SK-N-SH (cell line): ENCODE results near the gene SLC35F6. TPM values are rescaled to one million over a fixed set of nuclear protein-coding genes. Genes with fewer than 3 reads are reported as not detected.

ENCODE experiments used
- CTCF ChIA-PET: fragments of 300-600, 350-600 bp; formaldehyde crosslinking; extraction: SDS; loops from one replicate; lab custom pipeline; 2021; lab: Yijun Ruan, JAX
- POLR2A ChIA-PET: fragments of 350-600 bp; sonication (Branson Sonifier 250); formaldehyde crosslinking; extraction: SDS; loops from one replicate; lab custom pipeline; 2020; ENCODE audit warnings: antibody characterized with exemption, inconsistent platforms; lab: Yijun Ruan, JAX
- DNase-seq: peaks from one replicate; pipeline ENCODE4 v3.0.0; 2012
- H2AFZ ChIP-seq: fragments of 200-600 bp; sonication (generic); 2 replicates; pipeline ENCODE4 v1.8.1; 2016; ENCODE audit warnings: antibody characterized with exemption, mild to moderate bottlenecking, low read depth
- H3F3A ChIP-seq: fragments of 200-600 bp; sonication (generic); replicated peaks from 2 replicates; pipeline ENCODE3; 2016; ENCODE audit warnings: antibody characterized with exemption, mild to moderate bottlenecking; ENCODE audit not compliant: insufficient read depth
- H3K27ac ChIP-seq, 2 experiments: fragments of 200-500 bp in 1 of 2; fragments of 200-600 bp in 1 of 2; sonication (Bioruptor generic) in 1 of 2; sonication (generic), shearing (Covaris generic) in 1 of 2; 2 replicates each; pipeline versions ENCODE4 v1.5.1 to v1.6.1; 2014 to 2016; ENCODE audit warnings: low read depth in 2 of 2, inconsistent platforms in 1 of 2, low read length in 1 of 2, mild to moderate bottlenecking in 1 of 2, mixed read lengths in 1 of 2
- H3K27me3 ChIP-seq: fragments of 200-600 bp; sonication (generic), shearing (Covaris generic); 2 replicates; pipeline ENCODE4 v1.6.1; 2016; ENCODE audit warnings: mixed run types; ENCODE audit not compliant: insufficient read depth
- H3K36me3 ChIP-seq, 2 experiments: fragments of 200-500 bp in 1 of 2; fragments of 200-600 bp in 1 of 2; sonication (Bioruptor generic) in 1 of 2; sonication (generic) in 1 of 2; replicated peaks in 1 of 2; 2 replicates each; pipeline versions ENCODE3 to v1.5.1; 2014 to 2016; ENCODE audit warnings: low read length in 1 of 2, mild to moderate bottlenecking in 1 of 2; ENCODE audit not compliant: insufficient read depth in 2 of 2, control insufficient read depth in 1 of 2
- H3K4me1 ChIP-seq, 2 experiments: fragments of 200-500 bp in 1 of 2; fragments of 200-600 bp in 1 of 2; sonication (Bioruptor generic) in 1 of 2; sonication (generic), shearing (Covaris generic) in 1 of 2; 2 replicates each; pipeline versions ENCODE4 v1.5.1 to v1.6.1; 2014 to 2016; ENCODE audit warnings: low read depth in 1 of 2, low read length in 1 of 2, mixed run types in 1 of 2; ENCODE audit not compliant: insufficient read depth in 2 of 2, control insufficient read depth in 1 of 2
- H3K4me2 ChIP-seq: fragments of 200-600 bp; sonication (generic), shearing (Covaris generic); 2 replicates; pipeline ENCODE4 v1.6.1; 2017; ENCODE audit warnings: mixed run types
- H3K4me3 ChIP-seq, 2 experiments: fragments of 200-500 bp in 1 of 2; fragments of 200-600 bp in 1 of 2; sonication (Bioruptor generic) in 1 of 2; sonication (generic), shearing (Covaris generic) in 1 of 2; 2 replicates each; pipeline versions ENCODE4 v1.5.1 to v1.8.1; 2014 to 2016; ENCODE audit warnings: low read depth in 2 of 2, inconsistent platforms in 1 of 2, low read length in 1 of 2, mild to moderate bottlenecking in 1 of 2, mixed read lengths in 1 of 2, moderate library complexity in 1 of 2
- H3K79me2 ChIP-seq: fragments of 200-600 bp; sonication (generic); 2 replicates; pipeline ENCODE4 v1.8.1; 2017; ENCODE audit warnings: mild to moderate bottlenecking; ENCODE audit not compliant: insufficient read depth
- H3K9ac ChIP-seq: fragments of 200-600 bp; sonication (generic); 2 replicates; pipeline ENCODE4 v1.6.1; 2017; ENCODE audit warnings: mixed run types
- H3K9me2 ChIP-seq: fragments of 200-600 bp; sonication (generic); 2 replicates; pipeline ENCODE4 v1.6.1; 2017; ENCODE audit warnings: mixed run types
- H3K9me3 ChIP-seq: fragments of 200-600 bp; sonication (generic); 2 replicates; pipeline ENCODE4 v1.6.1; 2017; ENCODE audit warnings: mixed run types, mild to moderate bottlenecking, moderate library complexity
- H4K20me1 ChIP-seq: fragments of 200-600 bp; sonication (generic); 2 replicates; pipeline ENCODE4 v1.6.1; 2017; ENCODE audit warnings: mild to moderate bottlenecking, mixed run types; ENCODE audit not compliant: insufficient read depth
- ELF1 ChIP-seq: IDR thresholded peaks from 2 replicates; pipeline ENCODE4 v1.4.0; 2012
- FOSL2 ChIP-seq: IDR thresholded peaks from 2 replicates; pipeline ENCODE4 v1.4.0; 2012; ENCODE audit warnings: low read depth, mild to moderate bottlenecking, moderate library complexity, borderline replicate concordance
- GATA2 ChIP-seq: sonication (generic); formaldehyde crosslinking; IDR thresholded peaks from 2 replicates; pipeline ENCODE4 v1.5.0; 2020; ENCODE audit warnings: mild to moderate bottlenecking, missing genetic modification reagents
- JUND ChIP-seq: IDR thresholded peaks from 2 replicates; pipeline ENCODE4 v1.4.0; 2012
- MAX ChIP-seq: IDR thresholded peaks from 2 replicates; pipeline ENCODE4 v1.4.0; 2012; ENCODE audit warnings: low read depth
- MEF2A ChIP-seq: IDR thresholded peaks from 2 replicates; pipeline ENCODE4 v1.4.0; 2012; ENCODE audit warnings: low read depth, borderline replicate concordance
- NRF1 ChIP-seq: IDR thresholded peaks from 2 replicates; pipeline ENCODE4 v1.6.1; 2012; ENCODE audit warnings: low read depth, mild to moderate bottlenecking, low read length
- POLR2AphosphoS5 ChIP-seq: IDR thresholded peaks from 2 replicates; pipeline ENCODE4 v1.6.1; 2012; ENCODE audit warnings: low read depth, low read length
- RFX5 ChIP-seq: IDR thresholded peaks from 2 replicates; pipeline ENCODE4 v1.6.1; 2012; ENCODE audit warnings: mild to moderate bottlenecking, improper control_type of control experiment, low read length
- RXRA ChIP-seq: IDR thresholded peaks from 2 replicates; pipeline ENCODE4 v1.4.0; 2012; ENCODE audit warnings: low read depth, mild to moderate bottlenecking, borderline replicate concordance
- TAF1 ChIP-seq: IDR thresholded peaks from 2 replicates; pipeline ENCODE4 v1.6.1; 2012; ENCODE audit warnings: low read depth, mild to moderate bottlenecking, low read length, moderate library complexity, borderline replicate concordance
- TEAD4 ChIP-seq: IDR thresholded peaks from 2 replicates; pipeline ENCODE4 v1.4.0; 2012; ENCODE audit warnings: mild to moderate bottlenecking, borderline replicate concordance; ENCODE audit not compliant: insufficient read depth
- USF2 ChIP-seq: fragments of 150-350 bp; IDR thresholded peaks from 2 replicates; pipeline ENCODE4 v1.6.1; 2017; ENCODE audit warnings: antibody characterized with exemption, low read length, low read depth, borderline replicate concordance
- YY1 ChIP-seq: IDR thresholded peaks from 2 replicates; pipeline ENCODE4 v1.4.0; 2012; ENCODE audit warnings: low read depth, mild to moderate bottlenecking
- WGBS: methylation state at CpG from one replicate; pipeline ENCODE4 v1.1.6; 2017; ENCODE audit warnings: low lambda C conversion rate; 5-methylcytosine and 5-hydroxymethylcytosine counted together
- polyA plus RNA-seq, 3 experiments: library from polyadenylated mRNA; depleted of rRNA; stranded (reverse); fragments of >200 nt; gene quantifications; 2 replicates each; pipeline ENCODE4 v1.2.3, GENCODE V29; 2012
- TF ChIP-seq, protein P1 (sequence below): IDR thresholded peaks from 2 replicates; pipeline ENCODE4; 2012

SLC35F6 gene
- polyA plus RNA-seq, 1 of the 3 experiments (the other 2 are of a cell fraction): 16.0 TPM

GRCh38 chr2:26731714-26732113 is 32.4 kb upstream of the SLC35F6 start:
- ChIA-PET CTCF (interaction anchor here (1.1 to 22.3 kb wide), 4 partner anchors 14 to 121 kb away, joined by 3 to 944 read pairs (median 32); no protein-coding TSS in a partner anchor), POLR2A (interaction anchor here (1.5 kb wide), 1 partner anchor 11 kb away, joined by 3 read pairs; no protein-coding TSS in a partner anchor)
- H3K79me2 ChIP-seq: no peaks in the 10 kb centered on the region
- H3K9ac ChIP-seq: no peak overlapping the region
- no peaks in the 10 kb centered on the region for H3K27me3 ChIP-seq
- no peaks in the 10 kb centered on the region for H3K9me2 ChIP-seq
- DNase-seq: peak; percentile 22
- no peak overlapping the region for H3K4me3 ChIP-seq
- 78% methylated on average over 3 of the region's 4 CpGs for WGBS
- no peak overlapping the region for H3K27ac ChIP-seq
- H4K20me1 ChIP-seq: no peaks in the 10 kb centered on the region
- no peaks in the 10 kb centered on the region for H3F3A ChIP-seq
- H3K4me2 ChIP-seq: no peak overlapping the region
- no peaks in the 10 kb centered on the region for H3K9me3 ChIP-seq
- H2AFZ ChIP-seq: no peak overlapping the region
- TF ChIP-seq POLR2AphosphoS5 (no peak), JUND (no peak), RFX5 (no peak), ELF1 (no peak), FOSL2 (no peak), TAF1 (no peak), MEF2A (no peak)
- H3K4me1 ChIP-seq: peaks cover 0 to 10% of the 10 kb centered on the region in 2 experiments; a peak in 1 of 4 replicates
- H3K36me3 ChIP-seq: no peaks in the 10 kb centered on the region

DNA sequence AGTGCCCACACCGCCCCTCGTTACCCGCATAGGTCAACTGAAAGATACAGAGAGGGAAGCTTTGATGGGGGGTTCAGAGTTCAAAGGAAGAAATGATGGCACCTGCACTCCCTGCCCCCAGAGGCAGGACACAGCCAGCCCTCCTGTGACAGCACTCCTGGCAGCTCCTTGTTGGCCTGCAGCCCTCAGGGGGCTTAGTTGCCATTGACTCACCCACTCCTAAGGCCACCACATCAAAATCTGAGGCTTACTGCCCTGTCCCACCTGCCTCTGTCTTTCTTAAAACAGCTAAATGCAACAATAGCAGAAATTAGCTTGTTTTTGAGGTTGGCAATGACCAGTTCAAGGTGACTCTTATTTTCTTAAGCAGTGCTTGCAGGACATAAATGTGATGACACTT is 31.6 kb upstream of the SLC35F6 start:
- Histone ChIP-seq H3K9me2 (no peaks in the 10 kb centered on the region), H3K36me3 (no peaks in the 10 kb centered on the region), H4K20me1 (no peaks in the 10 kb centered on the region), H3F3A (no peaks in the 10 kb centered on the region), H2AFZ (no peak overlapping the region), H3K79me2 (no peaks in the 10 kb centered on the region), H3K4me1 (peaks cover 0 to 14% of the 10 kb centered on the region in 2 experiments; a peak in 1 of 4 replicates), H3K27ac (no peak overlapping the region), H3K27me3 (no peaks in the 10 kb centered on the region), H3K9me3 (no peaks in the 10 kb centered on the region), H3K4me2 (no peak overlapping the region), H3K9ac (no peak overlapping the region), H3K4me3 (no peak overlapping the region)
- peak; percentile 27 for DNase-seq
- POLR2A ChIA-PET: interaction anchor here (1.5 kb wide), 1 partner anchor 12 kb away, joined by 3 read pairs; no protein-coding TSS in a partner anchor
- CTCF ChIA-PET: interaction anchor here (1.1 to 22.3 kb wide), 4 partner anchors 14 to 122 kb away, joined by 3 to 944 read pairs (median 32); no protein-coding TSS in a partner anchor
- TF ChIP-seq GATA2 (CRISPR knock-in tag) (no peak), RFX5 (no peak), MAX (no peak), USF2 (no peak), NRF1 (no peak), POLR2AphosphoS5 (no peak), JUND (no peak), RXRA (no peak), YY1 (no peak), TEAD4 (no peak)
- TF ChIP-seq, protein P1, sequence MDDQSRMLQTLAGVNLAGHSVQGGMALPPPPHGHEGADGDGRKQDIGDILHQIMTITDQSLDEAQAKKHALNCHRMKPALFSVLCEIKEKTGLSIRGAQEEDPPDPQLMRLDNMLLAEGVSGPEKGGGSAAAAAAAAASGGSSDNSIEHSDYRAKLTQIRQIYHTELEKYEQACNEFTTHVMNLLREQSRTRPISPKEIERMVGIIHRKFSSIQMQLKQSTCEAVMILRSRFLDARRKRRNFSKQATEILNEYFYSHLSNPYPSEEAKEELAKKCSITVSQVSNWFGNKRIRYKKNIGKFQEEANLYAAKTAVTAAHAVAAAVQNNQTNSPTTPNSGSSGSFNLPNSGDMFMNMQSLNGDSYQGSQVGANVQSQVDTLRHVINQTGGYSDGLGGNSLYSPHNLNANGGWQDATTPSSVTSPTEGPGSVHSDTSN: no peak
- WGBS: 84% methylated on average over 3 of the region's 3 CpGs
